ENCODE data around the gene FRAT2.

DNA sequence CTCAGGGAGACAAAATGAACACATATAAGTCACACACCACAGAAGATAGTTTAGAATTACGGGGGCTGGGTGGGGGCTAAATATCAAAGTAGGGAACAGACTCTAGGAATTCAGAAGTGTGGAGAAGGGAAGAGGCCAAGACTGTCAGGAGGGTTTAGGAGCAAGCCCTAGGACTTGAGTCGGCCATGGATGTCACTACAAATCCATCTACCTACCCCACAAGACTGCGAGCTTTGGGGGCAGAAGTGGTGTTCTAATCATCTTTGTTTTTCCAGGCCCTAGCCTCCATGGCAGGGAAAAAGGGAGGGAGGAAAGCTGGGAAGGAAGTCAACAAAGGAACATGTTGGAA, 36.3 kb downstream of the FRAT2 start:
- no peak for TF ChIP-seq POLR2A (IDR thresholded peaks at IDR 0.05)
- TF ChIP-seq, protein P1, sequence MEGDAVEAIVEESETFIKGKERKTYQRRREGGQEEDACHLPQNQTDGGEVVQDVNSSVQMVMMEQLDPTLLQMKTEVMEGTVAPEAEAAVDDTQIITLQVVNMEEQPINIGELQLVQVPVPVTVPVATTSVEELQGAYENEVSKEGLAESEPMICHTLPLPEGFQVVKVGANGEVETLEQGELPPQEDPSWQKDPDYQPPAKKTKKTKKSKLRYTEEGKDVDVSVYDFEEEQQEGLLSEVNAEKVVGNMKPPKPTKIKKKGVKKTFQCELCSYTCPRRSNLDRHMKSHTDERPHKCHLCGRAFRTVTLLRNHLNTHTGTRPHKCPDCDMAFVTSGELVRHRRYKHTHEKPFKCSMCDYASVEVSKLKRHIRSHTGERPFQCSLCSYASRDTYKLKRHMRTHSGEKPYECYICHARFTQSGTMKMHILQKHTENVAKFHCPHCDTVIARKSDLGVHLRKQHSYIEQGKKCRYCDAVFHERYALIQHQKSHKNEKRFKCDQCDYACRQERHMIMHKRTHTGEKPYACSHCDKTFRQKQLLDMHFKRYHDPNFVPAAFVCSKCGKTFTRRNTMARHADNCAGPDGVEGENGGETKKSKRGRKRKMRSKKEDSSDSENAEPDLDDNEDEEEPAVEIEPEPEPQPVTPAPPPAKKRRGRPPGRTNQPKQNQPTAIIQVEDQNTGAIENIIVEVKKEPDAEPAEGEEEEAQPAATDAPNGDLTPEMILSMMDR (IDR thresholded peaks at IDR 0.05), result no peak

All from thyroid gland (tissue), 4 donors.